Measurements from ENCODE around the gene FRY. TPM values are rescaled to one million over a fixed set of nuclear protein-coding genes. Genes with fewer than 3 reads are reported as not detected.

The FRY gene
- total RNA-seq, 1 donor = 12.3 TPM

DNA sequence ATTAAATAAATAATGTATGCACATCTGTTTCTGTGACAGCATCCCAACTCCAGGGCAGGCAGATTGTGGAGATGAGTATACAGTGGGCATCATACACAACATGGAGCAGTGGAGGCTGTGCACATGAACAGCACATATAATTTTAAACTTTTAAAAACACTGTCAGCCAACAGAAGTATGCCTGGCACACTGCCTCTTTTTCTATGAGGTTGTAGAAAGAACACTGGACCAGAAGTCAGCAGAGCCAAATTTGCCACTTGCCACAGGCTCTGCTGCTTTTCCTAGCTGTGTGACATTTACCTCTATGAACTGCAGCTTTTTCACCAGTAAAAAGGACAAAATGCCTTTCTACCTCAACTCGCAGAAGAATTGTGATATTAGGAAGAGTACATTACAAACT, 118.7 kb downstream of the FRY start:
- Histone ChIP-seq H3K79me2 (ENCODE audit: insufficient read depth, low read length) (no peaks in the 10 kb centered on the region), H2AFZ (ENCODE audit: low read length) (peak overlapping the region; percentile 0), H3K36me3 (ENCODE audit: insufficient read depth, low read length) (no peaks in the 10 kb centered on the region), H3K4me1 (ENCODE audit: insufficient read depth, low read length) (peaks cover 28% of the 10 kb centered on the region), H3K27ac (ENCODE audit: low read depth, low read length) (peak overlapping the region; percentile 84), H4K20me1 (ENCODE audit: insufficient read depth, low read length) (no peaks in the 10 kb centered on the region), H3K9me3 (ENCODE audit: low read depth, low read length) (no peaks in the 10 kb centered on the region), H3K27me3 (ENCODE audit: insufficient read depth, low read length) (no peaks in the 10 kb centered on the region), H3K4me2 (ENCODE audit: insufficient read depth, low read length) (peak overlapping the region; percentile 1), H3K4me3 (ENCODE audit: insufficient read depth, low read length) (no peak overlapping the region)
- TF ChIP-seq, protein P1, sequence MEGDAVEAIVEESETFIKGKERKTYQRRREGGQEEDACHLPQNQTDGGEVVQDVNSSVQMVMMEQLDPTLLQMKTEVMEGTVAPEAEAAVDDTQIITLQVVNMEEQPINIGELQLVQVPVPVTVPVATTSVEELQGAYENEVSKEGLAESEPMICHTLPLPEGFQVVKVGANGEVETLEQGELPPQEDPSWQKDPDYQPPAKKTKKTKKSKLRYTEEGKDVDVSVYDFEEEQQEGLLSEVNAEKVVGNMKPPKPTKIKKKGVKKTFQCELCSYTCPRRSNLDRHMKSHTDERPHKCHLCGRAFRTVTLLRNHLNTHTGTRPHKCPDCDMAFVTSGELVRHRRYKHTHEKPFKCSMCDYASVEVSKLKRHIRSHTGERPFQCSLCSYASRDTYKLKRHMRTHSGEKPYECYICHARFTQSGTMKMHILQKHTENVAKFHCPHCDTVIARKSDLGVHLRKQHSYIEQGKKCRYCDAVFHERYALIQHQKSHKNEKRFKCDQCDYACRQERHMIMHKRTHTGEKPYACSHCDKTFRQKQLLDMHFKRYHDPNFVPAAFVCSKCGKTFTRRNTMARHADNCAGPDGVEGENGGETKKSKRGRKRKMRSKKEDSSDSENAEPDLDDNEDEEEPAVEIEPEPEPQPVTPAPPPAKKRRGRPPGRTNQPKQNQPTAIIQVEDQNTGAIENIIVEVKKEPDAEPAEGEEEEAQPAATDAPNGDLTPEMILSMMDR (IDR thresholded peaks at IDR 0.05; ENCODE audit: extremely low read depth, low read depth, low read length) = no peak
- DNase-seq (ENCODE audit: insufficient read length, low spot score, missing footprints) = no peak

DNA sequence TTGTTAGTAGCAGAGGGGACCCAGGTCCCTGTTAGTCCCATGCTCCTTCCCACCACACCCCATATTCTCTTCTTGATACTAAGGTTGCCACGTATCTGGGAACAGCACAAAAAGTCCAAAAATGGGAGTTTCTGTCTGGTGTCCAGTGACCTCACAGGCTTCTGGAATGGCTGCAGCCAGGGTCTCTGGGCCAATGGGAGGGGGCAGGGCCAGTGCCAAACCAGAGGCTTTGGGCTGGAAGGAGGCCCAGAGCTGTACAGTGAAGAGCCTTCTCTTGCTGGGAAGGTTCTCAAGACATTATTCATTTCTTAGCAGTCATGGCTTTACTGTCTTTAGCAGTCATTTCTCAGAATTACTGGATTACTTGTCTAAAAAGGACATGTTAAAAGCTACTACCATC, 119.2 kb downstream of the FRY start:
- peak overlapping the region; percentile 9 for H3K4me2 ChIP-seq (ENCODE audit: insufficient read depth, low read length)

DNA sequence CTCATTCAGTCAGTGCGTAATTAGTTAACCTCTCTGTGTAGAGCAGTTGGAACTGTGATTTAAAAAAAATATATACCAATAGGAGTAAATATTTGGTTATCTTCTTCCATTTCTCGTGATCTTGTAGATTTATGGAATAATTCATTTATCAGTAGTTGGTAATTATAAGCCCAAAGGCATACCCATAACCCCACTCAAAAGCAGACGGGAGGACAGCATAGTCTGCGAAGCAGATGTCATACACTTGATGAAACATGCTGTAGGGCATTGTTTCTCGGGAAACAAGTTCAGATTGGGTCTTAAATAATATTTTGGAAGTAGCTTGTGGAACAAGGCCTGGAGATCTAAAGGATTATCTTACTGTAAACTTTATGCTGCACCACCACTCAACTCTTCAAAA, 119.7 kb downstream of the FRY start:
- DNase-seq (ENCODE audit: insufficient read length, low spot score, missing footprints) = no peak
- TF ChIP-seq, protein P1 (IDR thresholded peaks at IDR 0.05; ENCODE audit: extremely low read depth, low read depth, low read length) = no peak
- Histone ChIP-seq H3K4me1 (ENCODE audit: insufficient read depth, low read length) (peaks cover 28% of the 10 kb centered on the region), H3K79me2 (ENCODE audit: insufficient read depth, low read length) (no peaks in the 10 kb centered on the region), H3K4me2 (ENCODE audit: insufficient read depth, low read length) (peak overlapping the region; percentile 9), H3K27me3 (ENCODE audit: insufficient read depth, low read length) (no peaks in the 10 kb centered on the region), H2AFZ (ENCODE audit: low read length) (no peak overlapping the region), H4K20me1 (ENCODE audit: insufficient read depth, low read length) (no peaks in the 10 kb centered on the region), H3K27ac (ENCODE audit: low read depth, low read length) (peak overlapping the region; percentile 84), H3K9me3 (ENCODE audit: low read depth, low read length) (no peaks in the 10 kb centered on the region), H3K4me3 (ENCODE audit: insufficient read depth, low read length) (no peak overlapping the region), H3K36me3 (ENCODE audit: insufficient read depth, low read length) (no peaks in the 10 kb centered on the region)

More for the DNA sequence above, 119.2 kb downstream of the FRY start:
- Histone ChIP-seq H2AFZ (ENCODE audit: low read length) (peak overlapping the region; percentile 0), H3K9me3 (ENCODE audit: low read depth, low read length) (no peaks in the 10 kb centered on the region), H3K79me2 (ENCODE audit: insufficient read depth, low read length) (no peaks in the 10 kb centered on the region), H3K4me3 (ENCODE audit: insufficient read depth, low read length) (peak overlapping the region; percentile 7), H3K27me3 (ENCODE audit: insufficient read depth, low read length) (no peaks in the 10 kb centered on the region), H3K4me1 (ENCODE audit: insufficient read depth, low read length) (peaks cover 28% of the 10 kb centered on the region), H3K36me3 (ENCODE audit: insufficient read depth, low read length) (no peaks in the 10 kb centered on the region), H4K20me1 (ENCODE audit: insufficient read depth, low read length) (no peaks in the 10 kb centered on the region), H3K27ac (ENCODE audit: low read depth, low read length) (peak overlapping the region; percentile 84)
- TF ChIP-seq, protein P1 (IDR thresholded peaks at IDR 0.05; ENCODE audit: extremely low read depth, low read depth, low read length) = no peak
- peak; percentile 66 for DNase-seq (ENCODE audit: insufficient read length, low spot score, missing footprints)

DNA sequence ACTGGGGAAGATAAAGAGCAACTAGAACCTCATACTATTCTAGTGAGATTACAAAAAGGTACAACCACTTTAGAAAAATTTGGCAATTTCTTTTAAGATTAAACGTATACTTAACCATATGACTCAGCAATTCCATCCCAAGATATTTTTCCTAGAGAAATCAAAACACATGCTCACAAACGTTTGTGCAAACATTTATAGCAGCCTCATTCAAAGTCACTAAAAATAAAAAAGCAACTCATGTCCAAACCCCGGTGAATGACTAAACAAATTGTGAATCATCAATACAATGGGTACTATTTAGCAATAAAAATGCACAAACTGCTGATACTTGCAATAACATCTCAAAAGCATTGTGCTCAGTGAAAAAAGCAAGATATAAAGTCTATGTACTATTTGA, 121.5 kb downstream of the FRY start:
- peak overlapping the region; percentile 43 for H3K4me2 ChIP-seq (ENCODE audit: insufficient read depth, low read length)
- no peak overlapping the region for H3K4me3 ChIP-seq (ENCODE audit: insufficient read depth, low read length)
- H3K36me3 ChIP-seq (ENCODE audit: insufficient read depth, low read length) = no peaks in the 10 kb centered on the region
- no peaks in the 10 kb centered on the region for H3K79me2 ChIP-seq (ENCODE audit: insufficient read depth, low read length)
- peak overlapping the region; percentile 67 for H3K27ac ChIP-seq (ENCODE audit: low read depth, low read length)
- no peaks in the 10 kb centered on the region for H3K27me3 ChIP-seq (ENCODE audit: insufficient read depth, low read length)
- H3K9me3 ChIP-seq (ENCODE audit: low read depth, low read length) = no peaks in the 10 kb centered on the region
- TF ChIP-seq, protein P1 (IDR thresholded peaks at IDR 0.05; ENCODE audit: extremely low read depth, low read depth, low read length) = no peak
- peaks cover 28% of the 10 kb centered on the region for H3K4me1 ChIP-seq (ENCODE audit: insufficient read depth, low read length)
- no peaks in the 10 kb centered on the region for H4K20me1 ChIP-seq (ENCODE audit: insufficient read depth, low read length)
- DNase-seq (ENCODE audit: insufficient read length, low spot score, missing footprints) = peak; percentile 58
- H2AFZ ChIP-seq (ENCODE audit: low read length) = no peak overlapping the region
